NCI-H1105 (cell line): Measurements from ENCODE around the gene TMEM44.

Experiments
- DNase-seq: peaks from one replicate; lab custom pipeline; 2025; lab: John Stamatoyannopoulos, UW

The TMEM44 gene

GRCh38 chr3:194633349-194634004 is at the start of gene TMEM44:
Gene TMEM44, minus strand, starts transcription at chr3:194633419. Its CDS starts 204 bp downstream, at chr3:194633215.
- peak; percentile 83 for DNase-seq

GRCh38 chr3:194682694-194683310 is 49.6 kb upstream of the TMEM44 start:
- peak; percentile 77 for DNase-seq

GRCh38 chr3:194682189-194682693 is 49.0 kb upstream of the TMEM44 start:
- no peak for DNase-seq

GRCh38 chr3:194680888-194681615 is 47.8 kb upstream of the TMEM44 start:
- DNase-seq, result no peak

GRCh38 chr3:194676471-194676870 is 43.3 kb upstream of the TMEM44 start:
- DNase-seq, result no peak

GRCh38 chr3:194675680-194676079 is 42.5 kb upstream of the TMEM44 start:
- DNase-seq, result no peak

- no peak for DNase-seq
These were observed 41.9 kb upstream of the TMEM44 start for GRCh38 chr3:194675081-194675640.

GRCh38 chr3:194673761-194674160 is 40.5 kb upstream of the TMEM44 start:
- DNase-seq, result no peak

- DNase-seq, result no peak
These were observed 39.7 kb upstream of the TMEM44 start for GRCh38 chr3:194672876-194673275.

GRCh38 chr3:194671900-194672808 is 38.9 kb upstream of the TMEM44 start, which contains the start of gene LSG1:
Gene LSG1, minus strand, starts transcription at chr3:194672191. Its CDS starts 29 bp downstream, at chr3:194672162.
- DNase-seq, result peak; percentile 97

- peak; percentile 52 for DNase-seq
These were observed 38.3 kb upstream of the TMEM44 start for GRCh38 chr3:194671511-194671899.

GRCh38 chr3:194667363-194667762 is 34.1 kb upstream of the TMEM44 start:
- no peak for DNase-seq

GRCh38 chr3:194664857-194665256 is 31.6 kb upstream of the TMEM44 start:
- no peak for DNase-seq

- no peak for DNase-seq
These were observed 28.7 kb upstream of the TMEM44 start for GRCh38 chr3:194661946-194662345.

GRCh38 chr3:194661374-194661773 is 28.2 kb upstream of the TMEM44 start:
- DNase-seq, result no peak

- DNase-seq, result no peak
These were observed 26.6 kb upstream of the TMEM44 start for GRCh38 chr3:194659778-194660177.

- no peak for DNase-seq
These were observed 25.4 kb upstream of the TMEM44 start for GRCh38 chr3:194658477-194659242.

GRCh38 chr3:194657439-194657838 is 24.2 kb upstream of the TMEM44 start:
- no peak for DNase-seq

- DNase-seq, result no peak
These were observed 21.2 kb upstream of the TMEM44 start for GRCh38 chr3:194654443-194654842.

GRCh38 chr3:194647747-194648146 is 14.5 kb upstream of the TMEM44 start:
- DNase-seq, result no peak

- no peak for DNase-seq
These were observed 9.6 kb upstream of the TMEM44 start for GRCh38 chr3:194642769-194643168.
